ENCODE results near the gene NXPH4. TPM values are rescaled to one million over a fixed set of nuclear protein-coding genes. Genes with fewer than 3 reads are reported as not detected.

NXPH4 gene
- total RNA-seq, 4 donors from 2014 or later = 0.56 to 2.4 (median 1.4) TPM; not detected in 1

DNA sequence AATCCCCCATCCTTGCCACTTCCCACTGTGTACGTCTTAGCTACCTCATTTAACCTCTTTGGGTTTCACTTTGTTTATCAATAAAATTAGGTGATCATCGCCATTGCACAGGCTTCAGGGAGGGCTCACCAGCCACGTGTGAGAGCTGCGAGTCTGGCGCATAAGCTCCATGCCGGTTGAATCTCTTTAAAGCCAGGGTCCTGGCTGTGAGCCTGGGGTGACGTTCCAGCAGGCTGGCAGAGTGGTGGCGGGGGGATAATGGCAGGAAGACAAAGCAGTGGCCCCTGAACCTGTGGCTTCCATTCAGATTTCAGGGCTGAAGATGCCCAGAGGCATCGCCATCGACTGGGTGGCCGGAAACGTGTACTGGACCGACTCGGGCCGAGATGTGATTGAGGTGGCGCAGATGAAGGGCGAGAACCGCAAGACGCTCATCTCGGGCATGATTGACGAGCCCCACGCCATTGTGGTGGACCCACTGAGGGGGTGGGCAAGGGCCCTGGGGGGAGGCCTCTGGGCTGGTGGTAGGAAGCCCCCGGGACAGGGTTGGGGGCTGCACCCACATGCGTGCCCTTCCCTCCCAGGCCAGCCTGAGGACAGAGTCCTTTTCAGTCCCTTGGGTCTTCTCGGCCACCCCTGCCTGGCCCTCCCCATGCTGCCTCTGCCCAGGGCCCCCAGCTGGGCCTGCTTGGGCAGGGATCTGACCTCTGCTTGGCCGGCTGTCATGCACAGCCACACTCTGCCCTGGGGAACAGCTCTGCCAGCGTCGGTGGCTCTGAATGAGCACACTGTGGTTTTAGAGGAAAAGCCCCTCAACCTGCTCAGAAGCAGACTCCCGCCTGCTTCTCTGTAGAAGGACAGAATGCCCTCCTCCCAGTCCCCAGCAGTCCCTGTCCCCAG lies 8.6 kb upstream of the NXPH4 start:
- no peak for DNase-seq (ENCODE audit: low spot score)
- TF ChIP-seq CTCF (IDR thresholded peaks at IDR 0.05) = no peak
- no peak for ATAC-seq (ENCODE audit: low FRiP score)

- ATAC-seq (ENCODE audit: low FRiP score) (no peak), DNase-seq (ENCODE audit: low spot score) (no peak)
- TF ChIP-seq CTCF (IDR thresholded peaks at IDR 0.05) = no peak
These were observed 7.8 kb upstream of the NXPH4 start for GRCh38 chr12:57208631-57209282.

DNA sequence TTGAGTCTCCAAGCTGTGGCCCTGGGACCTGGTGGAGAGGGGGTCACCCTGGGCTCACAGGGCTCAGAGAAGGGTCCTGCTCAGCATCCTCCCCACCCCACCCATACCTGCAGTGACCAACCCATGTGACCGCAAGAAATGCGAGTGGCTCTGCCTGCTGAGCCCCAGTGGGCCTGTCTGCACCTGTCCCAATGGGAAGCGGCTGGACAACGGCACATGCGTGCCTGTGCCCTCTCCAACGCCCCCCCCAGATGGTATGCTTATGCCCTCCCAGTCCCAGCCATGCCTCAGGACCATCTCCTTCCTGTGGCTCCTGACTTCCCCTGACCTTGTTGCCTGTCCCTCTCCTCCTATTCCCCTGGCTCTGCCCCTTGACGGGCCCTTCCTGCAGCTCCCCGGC lies 6.7 kb upstream of the NXPH4 start:
- ATAC-seq (ENCODE audit: low FRiP score) (no peak), DNase-seq (ENCODE audit: low spot score) (no peak)
- no peak for TF ChIP-seq CTCF (IDR thresholded peaks at IDR 0.05)

- ATAC-seq (ENCODE audit: low FRiP score) (no peak), DNase-seq (ENCODE audit: low spot score) (no peak)
- TF ChIP-seq CTCF (IDR thresholded peaks at IDR 0.05) = no peak
These were observed 6.1 kb upstream of the NXPH4 start for GRCh38 chr12:57210461-57210860.

GRCh38 chr12:57210926-57211692 lies 5.5 kb upstream of the NXPH4 start:
- ATAC-seq (ENCODE audit: low FRiP score) = no peak
- DNase-seq (ENCODE audit: low spot score) = no peak
- no peak for TF ChIP-seq CTCF (IDR thresholded peaks at IDR 0.05)

DNA sequence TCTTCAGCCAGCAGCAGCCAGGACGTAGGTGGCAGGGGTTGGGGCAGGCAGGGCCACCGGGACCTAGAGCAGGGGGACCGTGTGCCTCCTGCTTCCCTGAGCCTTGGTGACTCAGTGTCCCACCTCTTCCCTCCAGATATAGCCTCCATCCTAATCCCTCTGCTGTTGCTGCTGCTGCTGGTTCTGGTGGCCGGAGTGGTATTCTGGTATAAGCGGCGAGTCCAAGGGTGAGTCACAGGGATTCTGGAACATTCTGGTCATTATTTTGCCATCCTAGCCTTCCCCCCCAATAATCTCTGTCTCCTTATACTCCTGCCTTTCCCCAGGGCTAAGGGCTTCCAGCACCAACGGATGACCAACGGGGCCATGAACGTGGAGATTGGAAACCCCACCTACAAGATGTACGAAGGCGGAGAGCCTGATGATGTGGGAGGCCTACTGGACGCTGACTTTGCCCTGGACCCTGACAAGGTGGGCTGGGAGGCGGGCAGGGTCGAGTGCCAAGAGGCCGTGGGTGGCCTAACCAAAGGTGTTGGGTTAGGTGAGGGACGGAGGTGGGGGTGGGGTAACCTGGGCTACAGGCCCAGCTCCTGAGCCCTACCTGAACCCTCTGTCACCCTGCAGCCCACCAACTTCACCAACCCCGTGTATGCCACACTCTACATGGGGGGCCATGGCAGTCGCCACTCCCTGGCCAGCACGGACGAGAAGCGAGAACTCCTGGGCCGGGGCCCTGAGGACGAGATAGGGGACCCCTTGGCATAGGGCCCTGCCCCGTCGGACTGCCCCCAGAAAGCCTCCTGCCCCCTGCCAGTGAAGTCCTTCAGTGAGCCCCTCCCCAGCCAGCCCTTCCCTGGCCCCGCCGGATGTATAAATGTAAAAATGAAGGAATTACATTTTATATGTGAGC lies 4.5 kb upstream of the NXPH4 start:
- no peak for ATAC-seq (ENCODE audit: low FRiP score)
- DNase-seq (ENCODE audit: low spot score) = no peak
- TF ChIP-seq CTCF (IDR thresholded peaks at IDR 0.05) = no peak

Measured in omental fat pad (tissue), 4 donors.